NCI-H1436 treated with DMSO at 0.1 percent for 48 hours (cell line): ENCODE data around the gene UHRF2.
"Not testable (repeated sequence)": the region's sequence is repeated elsewhere in the genome, so short reads cannot be mapped to it uniquely, and the experiment has no call there.

ENCODE experiments used
- DNase-seq: peaks from one replicate; lab custom pipeline; 2025; lab: John Stamatoyannopoulos, UW

UHRF2 gene

DNA sequence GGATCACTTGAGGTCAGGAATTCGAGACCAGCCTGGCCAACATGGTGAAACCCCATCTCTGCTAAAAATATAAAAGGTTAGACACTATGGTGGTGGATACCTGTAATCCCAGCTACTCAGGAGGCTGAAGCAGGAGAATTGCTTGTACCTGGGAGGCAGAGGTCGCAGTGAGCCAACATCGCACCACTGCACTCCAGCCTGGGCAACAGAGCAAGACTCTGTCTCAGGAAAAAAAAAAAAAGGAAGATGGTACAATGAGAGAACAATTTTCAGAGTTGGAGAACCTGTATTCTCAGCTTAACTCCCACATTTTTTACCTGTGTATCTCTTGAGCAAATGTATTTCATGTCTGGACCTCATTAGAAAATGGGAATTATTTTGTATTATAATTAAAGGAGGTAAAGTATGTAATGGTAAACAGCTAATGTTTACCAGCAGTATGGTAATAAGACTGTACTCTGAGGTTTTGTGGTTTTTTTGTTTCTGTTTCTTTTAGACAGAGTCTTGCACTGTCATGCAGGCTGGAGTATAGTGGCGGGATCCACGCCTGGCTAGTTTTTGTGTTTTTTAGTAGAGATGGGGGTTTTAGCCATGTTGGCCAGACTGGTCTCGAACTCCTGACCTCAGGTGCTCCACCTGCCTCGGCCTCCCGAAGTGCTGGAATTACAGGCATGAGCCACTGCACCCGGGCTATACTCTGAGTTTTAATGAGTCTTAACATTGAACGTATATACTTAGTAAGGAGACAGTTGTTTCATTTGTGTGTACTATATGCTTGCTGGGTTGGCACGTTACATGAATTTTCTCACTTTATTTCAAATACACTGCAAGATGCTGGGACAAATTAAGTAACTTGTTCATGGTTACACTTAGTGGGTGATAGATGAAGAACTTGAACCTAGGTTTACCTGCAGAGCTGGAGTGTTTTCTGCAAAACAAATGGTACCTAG lies 16.2 kb downstream of the UHRF2 start:
- no peak for DNase-seq

DNA sequence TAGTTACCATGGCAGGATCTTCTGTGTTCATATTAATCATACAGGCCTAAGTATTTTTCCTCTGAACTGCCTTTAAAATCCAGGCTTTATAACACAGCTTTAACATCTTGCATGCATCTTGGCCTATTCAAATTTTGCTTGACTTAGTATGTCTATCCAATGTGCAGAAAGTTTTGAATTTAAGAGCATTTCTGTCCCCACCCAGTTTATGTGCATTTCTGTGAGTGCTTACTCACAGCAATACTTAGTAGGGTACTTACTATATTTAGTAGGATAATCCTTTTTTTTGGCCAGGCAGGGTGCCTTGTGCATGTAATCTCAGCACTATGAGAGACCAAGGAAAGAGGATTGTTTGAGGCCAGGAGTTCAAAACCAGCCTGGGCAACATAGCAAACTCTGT lies 18.0 kb downstream of the UHRF2 start:
- DNase-seq = no peak

DNA sequence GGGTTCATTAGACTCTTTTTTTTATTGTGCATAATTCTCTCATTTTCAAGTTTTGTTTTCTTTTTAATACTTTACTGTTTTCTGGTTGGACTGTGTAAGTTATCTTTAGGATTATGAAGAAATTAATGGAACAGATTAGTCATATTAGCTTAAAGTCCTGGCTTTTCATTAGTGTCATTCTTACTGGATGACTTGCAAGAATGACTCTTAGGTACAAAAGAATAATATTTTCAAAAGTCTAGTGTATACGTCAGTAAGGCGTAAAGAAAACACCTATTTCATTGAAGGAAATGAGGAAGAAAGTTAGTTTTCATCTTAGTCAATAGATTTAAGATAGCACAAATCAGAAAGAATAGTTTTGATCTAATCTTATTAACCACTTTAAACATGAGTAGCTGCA lies 20.4 kb downstream of the UHRF2 start:
- DNase-seq = no peak

DNA sequence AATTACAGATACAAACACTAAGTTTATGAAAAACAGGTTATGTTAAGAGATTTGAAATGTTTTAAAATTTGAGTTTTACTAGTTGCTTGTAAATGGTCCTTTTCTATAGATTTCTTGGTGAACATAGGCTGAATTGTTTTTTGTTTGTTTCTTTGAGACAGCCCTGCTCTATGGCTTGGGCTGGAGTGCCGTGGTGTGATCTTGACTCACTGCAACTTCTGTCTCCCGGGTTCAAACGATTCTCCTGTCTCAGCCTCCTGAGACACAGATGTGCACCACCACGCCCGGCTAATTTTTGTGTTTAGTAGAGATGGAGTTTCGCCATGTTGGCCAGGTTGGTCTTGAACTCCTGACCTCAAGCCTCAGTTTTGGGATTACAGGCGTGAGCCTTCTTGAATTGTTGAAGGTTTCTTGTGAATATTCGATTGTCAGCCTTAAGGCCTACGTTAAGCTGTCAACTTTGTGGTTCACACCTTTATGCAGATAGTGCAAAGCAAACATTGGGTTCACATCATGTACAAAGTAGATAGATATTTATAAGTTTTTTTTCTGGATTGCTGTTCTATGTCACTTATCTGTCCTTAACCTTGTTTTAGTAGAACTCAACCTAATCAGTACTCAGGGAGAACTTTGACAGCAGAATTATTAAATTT lies 26.2 kb downstream of the UHRF2 start:
- no peak for DNase-seq

DNA sequence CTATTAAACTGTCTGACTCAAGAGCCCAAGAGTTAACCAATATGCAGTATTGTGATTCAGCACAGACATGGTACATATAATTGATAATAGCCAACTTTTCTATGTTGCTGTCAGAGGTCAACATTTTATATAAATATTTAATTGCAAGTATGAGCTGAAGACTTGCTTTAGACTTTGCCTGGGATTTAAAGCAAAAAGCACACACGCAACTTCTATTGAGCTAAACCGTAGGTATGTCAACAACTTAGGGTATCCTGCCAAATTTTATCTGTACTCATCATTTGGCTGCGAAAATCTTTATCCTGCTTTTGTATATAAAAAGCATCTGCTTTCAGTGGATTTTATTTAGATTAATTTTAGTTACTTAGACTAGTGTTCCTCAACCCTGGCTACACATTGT lies 27.4 kb downstream of the UHRF2 start:
- no peak for DNase-seq

DNA sequence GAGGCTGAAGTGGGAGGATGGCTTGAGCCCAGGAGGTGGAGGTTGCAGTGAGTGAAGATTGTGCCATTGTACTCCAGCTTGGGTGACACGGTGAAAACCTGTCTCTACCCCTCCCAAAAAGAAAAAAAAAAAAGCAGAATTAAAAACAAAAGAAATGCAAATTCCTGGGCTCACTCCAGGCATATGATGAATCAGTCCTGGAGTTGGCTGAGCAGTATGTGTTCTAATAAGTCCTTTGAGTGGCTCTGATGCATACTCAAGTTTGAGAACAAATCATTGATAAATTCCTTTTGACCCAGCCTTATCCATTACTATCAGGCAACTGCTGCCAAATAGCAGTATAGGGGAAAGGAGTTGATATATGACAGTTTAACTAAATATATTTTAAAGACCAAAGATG lies 28.3 kb downstream of the UHRF2 start:
- no peak for DNase-seq

DNA sequence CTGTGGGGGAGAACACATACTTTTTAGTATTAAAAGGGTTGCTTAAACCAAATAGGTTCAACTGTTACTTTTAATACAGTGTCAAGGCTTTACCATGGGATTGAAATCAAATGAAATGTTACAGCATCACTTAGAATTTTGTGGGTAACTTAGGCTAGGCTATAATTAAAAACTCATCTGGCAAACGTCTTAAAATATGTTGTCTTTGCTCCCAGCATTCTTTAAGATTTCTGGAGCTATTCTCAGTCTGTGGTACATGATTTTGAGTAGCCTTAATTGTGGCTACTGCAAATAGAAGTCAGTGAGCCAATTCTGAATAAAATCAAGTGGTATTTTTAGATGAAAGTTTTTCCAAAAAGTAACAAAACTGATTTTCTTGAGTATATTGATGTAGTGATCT lies 30.7 kb downstream of the UHRF2 start:
- no peak for DNase-seq

DNA sequence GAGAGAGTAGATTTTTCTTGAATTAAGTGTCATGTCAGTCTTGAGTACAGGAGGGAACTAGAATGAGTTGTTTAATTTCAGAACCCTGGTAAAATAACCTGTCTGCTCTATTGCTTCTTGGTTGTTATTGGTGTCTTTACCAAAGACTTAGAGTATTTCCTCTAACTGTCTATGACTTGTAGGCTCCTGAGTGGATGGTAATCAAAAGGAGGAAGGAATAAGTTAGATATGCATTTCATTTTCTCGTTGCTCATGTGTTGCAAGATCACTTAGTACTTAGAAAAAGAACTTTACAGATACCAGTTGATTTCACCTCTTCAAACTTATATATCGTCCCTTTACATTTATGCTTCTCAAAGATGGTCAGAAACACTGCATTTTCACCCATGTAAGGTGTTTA lies 31.1 kb downstream of the UHRF2 start:
- DNase-seq = no peak

DNA sequence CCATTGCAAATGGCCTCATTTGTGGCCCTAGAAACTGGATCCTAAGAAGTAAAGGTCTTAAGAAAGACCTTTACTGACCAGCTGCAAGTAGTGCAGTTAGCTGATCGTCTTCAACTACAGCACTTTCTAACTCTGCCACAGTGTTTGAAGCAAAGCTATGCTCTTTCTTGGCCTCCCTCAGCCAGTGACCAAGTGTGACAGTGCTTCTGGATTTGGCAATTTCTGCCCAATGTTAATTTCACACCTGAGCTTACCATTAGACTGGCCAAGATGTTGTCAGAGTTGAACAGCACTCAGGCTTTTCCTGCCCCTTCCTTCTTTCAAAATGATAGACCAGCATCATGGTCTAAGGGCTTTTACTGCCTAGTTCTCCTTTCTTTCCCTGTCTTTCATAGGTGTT lies 36.1 kb downstream of the UHRF2 start:
- DNase-seq = no peak

DNA sequence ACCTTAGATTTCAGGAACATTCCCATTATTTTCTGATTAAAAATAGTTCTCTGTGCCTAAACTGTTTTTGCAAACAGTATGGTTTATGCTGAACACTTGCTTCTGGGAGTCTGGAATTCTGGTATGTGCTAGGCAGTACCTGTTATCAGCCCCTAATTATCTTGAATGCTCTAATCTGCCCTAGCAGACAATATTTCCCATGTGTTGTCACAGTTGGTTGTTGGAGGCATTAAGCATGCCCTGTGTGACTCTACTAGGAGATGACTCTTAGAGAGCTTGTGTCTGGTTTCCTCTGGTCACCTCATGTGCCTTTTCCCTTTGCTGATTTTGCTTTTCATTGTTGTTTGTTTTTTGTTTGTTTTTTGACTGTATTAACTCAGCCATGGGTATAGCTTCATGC lies 36.6 kb downstream of the UHRF2 start:
- DNase-seq = no peak

DNA sequence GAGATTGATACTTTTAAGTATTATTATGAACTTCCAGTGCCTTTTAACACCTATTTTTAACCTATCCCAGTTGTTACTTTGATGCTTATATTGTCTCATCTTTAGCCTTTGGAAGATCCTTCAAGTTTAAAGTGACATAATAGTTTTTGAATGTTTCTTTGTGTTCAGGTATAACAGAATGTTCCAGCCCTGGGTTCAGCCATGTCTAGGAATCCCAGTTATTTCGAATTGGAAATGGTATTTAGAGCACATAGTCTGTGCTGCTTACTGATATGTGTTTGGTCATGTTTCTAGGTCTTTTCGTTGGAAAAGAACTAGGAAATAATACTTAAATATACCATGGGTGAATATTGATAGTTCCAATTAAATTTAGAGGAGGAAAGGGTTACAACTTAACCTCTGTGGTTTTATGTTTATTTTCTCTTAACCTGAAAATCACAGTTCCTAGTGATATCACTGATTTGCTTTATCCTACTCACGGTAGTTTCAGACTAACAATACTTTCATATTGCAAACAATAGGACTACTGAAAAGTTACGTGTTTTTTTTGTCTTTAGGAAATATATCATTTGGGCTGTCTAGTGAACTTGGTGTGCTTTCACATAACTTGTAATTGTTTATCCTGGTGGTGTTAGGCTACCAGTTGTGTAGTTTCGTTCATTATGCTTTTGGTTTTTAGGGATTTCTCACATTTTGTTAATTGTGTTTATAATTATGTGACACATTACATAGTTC lies 37.8 kb downstream of the UHRF2 start:
- no peak for DNase-seq

DNA sequence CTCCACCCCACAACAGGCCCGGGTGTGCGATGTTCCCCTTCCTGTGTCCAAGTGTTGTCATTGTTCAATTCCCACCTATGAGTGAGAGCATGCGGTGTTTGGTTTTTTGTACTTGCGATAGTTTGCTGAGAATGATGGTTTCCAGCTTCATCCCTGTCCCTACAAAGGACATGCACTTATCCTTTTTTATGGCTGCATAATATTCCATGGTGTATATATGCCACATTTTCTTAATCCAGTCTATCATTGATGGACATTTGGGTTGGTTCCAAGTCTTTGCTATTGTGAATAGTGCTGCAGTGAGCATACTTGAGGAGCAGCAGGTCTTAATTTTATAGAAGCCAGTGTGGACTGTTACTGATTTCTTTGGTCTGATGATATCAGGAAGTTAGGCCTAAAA lies 42.3 kb downstream of the UHRF2 start:
- DNase-seq = not testable (repeated sequence)

DNA sequence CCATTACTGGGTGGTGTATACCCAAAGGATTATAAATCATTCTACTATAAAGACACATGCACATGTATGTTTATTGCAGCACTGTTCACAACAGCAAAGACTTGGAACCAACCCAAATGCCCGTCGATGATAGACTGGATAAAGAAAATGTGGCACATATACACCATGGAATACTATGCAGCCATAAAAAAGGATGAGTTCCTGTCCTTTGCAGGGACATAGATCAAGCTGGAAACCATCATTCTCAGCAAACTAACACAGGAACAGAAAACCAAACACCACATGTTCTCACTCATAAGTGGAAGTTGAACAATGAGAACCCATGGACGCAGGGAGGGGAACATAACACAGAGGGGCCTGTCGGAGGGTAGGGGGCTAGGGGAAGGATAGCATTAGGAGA lies 45.7 kb downstream of the UHRF2 start:
- DNase-seq = not testable (repeated sequence)

DNA sequence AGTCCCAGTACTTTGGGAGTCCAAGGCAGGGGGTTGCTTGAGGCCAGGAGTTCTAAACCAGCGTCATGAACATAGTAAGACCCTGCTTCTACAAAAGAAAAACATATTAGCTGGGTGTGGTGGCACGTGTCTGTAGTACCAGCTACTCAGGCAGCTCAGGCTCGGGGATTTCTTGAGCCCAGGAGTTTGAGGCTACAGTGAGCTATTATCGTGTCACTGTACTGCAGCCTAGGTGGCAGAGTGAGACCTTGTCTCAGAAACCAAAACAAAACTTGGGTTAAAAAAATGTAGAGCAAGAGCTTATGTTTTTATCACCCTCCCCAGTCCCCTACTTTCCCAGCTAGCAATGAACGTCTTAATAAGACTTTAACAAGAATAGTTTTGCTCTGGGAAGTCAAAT lies 46.7 kb downstream of the UHRF2 start:
- no peak for DNase-seq

DNA sequence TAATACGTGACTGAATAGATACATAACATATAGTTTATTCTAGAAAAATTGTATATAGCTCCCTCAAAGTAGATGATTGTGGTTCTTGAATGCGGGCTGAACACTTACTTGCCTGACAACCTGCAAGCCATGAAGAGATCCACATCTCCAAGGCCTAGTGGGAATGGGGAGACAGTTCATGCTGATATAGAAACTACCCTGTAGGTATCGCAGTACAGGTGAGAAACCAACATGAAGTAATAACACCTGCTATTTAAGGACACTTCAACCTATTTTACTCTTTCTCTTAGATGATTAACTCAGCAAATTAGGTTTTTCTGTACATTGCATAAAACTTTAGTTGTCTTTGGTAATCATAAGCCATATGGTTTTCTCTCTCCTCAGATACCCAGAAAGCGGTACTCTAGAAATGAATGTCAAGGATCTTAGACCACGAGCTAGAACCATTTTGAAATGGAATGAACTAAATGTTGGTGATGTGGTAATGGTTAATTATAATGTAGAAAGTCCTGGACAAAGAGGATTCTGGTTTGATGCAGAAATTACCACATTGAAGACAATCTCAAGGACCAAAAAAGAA lies 47.3 kb downstream of the UHRF2 start:
- no peak for DNase-seq

DNA sequence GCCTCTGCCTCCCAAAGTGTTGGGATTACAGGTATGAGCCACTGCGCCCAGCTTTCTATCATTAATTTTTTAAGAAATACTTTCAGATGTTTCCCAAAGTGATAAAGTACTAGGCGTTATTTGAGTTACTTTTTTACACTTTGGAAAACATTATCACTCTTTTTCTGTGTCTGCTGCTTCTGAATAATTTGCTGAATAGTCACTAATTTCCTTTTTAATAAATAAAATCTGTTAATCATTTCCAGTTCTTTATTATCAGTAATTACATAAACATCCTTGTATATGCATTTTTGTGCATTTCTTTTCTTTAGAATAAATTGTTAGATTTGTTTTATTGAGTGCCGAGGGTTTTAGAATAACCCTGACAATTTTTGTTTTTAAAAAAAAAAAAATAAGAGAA lies 48.6 kb downstream of the UHRF2 start:
- DNase-seq = no peak

DNA sequence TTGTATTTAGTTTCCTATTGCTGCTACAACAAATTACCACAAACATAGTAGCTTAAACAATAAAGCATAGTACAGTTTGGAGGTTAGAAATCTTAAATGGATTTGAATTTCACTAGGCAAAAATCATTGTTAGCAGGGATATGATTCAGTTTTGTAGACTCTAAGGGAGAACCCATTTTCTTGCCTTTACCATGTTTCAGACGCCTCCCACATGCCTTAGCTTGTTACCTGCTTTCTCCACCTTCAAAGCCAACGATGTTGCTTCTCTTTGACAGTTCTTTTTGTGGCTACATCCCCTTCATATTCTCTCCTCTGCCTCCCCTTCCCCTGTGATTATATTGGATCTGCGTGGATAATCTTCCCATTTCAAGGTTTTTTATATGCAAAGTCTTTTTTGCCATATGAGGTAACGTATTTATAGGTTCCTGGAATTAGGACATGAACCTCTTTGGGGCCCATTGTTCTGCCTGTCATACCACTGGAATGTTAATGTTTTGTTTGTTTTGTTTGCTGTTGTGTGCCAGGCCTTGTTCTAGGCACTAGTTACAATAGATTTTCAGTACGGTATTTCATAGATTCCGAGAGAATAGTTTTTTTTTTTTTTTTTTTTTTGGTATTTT lies 54.1 kb downstream of the UHRF2 start:
- no peak for DNase-seq

DNA sequence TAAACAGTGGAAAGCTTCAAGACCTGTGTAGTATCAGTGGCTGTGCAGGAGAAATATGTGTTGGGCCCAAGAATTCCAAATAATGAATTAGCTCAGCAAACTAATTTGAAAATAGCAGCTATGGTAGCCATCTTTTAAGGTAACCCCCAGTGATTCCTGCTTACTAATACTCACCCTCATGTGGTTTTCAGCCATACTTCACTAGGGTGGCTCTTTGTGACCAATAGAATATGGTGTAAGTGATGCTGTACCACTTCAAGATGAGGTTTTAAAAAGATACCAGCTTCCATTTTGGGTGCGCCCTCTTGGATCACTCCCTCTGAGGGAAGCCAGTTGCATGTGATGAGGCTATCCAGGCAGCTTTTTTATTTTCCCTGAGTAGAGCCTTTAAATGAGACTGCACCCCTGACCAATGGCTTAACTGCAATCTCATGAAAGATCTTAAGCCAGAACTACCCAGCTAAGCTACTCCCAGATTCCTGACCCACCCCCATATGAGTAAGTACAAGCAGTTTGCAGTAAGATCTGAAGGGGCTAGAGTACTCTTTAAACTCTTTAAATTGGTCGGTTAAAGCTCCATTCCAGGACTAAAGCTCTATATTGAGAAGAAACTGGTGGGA lies 58.3 kb downstream of the UHRF2 start:
- DNase-seq = no peak

DNA sequence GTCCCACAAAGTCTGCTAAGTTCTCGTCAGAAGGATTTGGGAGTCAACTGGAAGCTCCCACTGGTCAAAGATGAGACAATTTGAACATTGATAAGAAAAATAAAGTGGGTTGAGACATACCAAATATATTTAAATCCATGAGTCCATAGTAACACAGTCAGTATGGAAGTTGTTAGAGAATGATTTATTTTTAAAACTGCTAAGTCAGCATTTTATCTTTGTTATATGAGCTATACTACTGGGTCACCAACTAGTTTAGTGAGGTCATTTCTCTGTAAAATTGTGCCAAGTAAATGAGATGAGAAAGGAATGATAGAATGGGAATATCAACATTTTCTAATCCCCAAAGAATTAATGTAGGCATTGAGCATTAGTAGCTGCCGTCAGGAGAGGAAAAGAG lies 60.2 kb downstream of the UHRF2 start:
- no peak for DNase-seq

DNA sequence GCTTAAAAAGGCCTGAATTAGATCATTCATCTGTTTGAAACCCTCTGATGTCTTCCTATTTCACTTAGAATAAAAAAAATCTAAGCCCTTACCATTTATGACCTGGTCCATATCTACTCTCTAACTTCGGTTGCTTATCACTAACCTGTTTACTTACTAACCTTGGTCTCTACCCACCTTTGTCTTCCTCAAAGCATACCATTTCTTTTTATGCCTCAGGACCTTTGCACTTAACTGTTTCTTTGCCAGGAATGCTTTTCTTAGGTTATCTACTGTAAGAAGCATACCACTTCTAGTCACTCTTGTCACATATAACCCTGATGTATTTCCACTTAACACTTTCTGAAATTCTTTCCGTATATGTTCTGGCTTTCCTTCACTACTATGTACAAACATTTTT lies 67.0 kb downstream of the UHRF2 start:
- DNase-seq = no peak

DNA sequence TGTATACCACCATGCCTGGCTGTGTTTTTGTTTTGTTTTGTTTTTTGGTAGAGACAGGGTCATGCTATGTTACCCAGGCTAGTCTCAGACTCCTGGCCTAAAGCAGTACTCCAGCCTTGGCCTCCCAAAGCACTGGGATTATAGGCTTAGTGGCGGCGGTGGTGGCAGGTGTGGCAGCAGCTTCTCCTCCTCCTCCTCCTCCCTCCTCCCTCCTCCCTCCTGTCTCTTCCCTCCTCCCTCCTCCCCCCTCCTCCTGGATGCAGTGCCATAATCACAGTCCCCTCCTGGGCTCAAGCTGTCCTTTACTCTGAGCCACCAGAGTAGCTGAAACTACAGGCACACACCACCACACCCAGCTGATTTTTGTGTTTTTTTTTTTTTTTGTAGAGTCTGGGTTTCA lies 71.2 kb downstream of the UHRF2 start:
- no peak for DNase-seq

DNA sequence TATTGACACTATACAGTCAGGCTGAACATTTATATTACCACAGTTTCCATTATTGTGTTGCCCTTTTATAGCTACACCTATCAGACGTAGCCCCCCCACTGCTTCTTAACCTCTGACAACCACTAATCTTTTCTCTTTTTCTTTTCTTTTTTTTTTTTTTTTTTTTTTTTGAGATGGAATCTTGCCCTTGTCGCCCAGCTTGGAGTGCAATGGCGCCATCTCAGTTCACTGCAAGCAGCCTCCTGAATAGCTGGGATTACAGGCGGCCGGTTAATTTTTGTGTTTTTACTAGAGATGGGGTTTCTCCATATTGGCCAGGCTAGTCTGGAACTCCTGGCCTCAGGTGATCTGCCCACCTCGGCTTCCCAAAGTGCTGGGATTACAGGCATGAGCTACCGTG lies 75.4 kb downstream of the UHRF2 start:
- no peak for DNase-seq
